ENCODE measurements around the gene TUBAL3.

The TUBAL3 gene

GRCh38 chr10:5364890-5365338 lies 39.7 kb downstream of the TUBAL3 start, which contains the start of gene UCN3:
TSS of gene UCN3 (plus strand) at chr10:5364966. CDS start at chr10:5373721, 8,755 bp downstream.
- Histone ChIP-seq H3K9ac (no peak within 1 kb of the TSS), H3K4me2 (ENCODE audit: low read length) (peak within 1 kb of the TSS; percentile 33), H2AFZ (no peak within 1 kb of the TSS), H3K27me3 (ENCODE audit: control insufficient read depth, insufficient read depth, low read length) (no peaks in the 10 kb centered on the region), H3K4me3 (ENCODE audit: low read depth, low read length) (no peak within 1 kb of the TSS), H3K79me2 (no peaks in the 10 kb centered on the region), H3K36me3 (ENCODE audit: control insufficient read depth, insufficient read depth, low read length) (no peaks in the 10 kb centered on the region), H3K4me1 (no peaks in the 10 kb centered on the region), H3K9me3 (ENCODE audit: control insufficient read depth, low read length) (no peaks in the 10 kb centered on the region), H3K27ac (no peak within 1 kb of the TSS)
- no peak for TF ChIP-seq CTCF (IDR thresholded peaks at IDR 0.05)

- TF ChIP-seq CTCF (IDR thresholded peaks at IDR 0.05) = no peak
- no peaks in the 10 kb centered on the region for H3K9me3 ChIP-seq (ENCODE audit: control insufficient read depth, low read length)
- H3K27me3 ChIP-seq (ENCODE audit: control insufficient read depth, insufficient read depth, low read length) = no peaks in the 10 kb centered on the region
- H3K4me3 ChIP-seq (ENCODE audit: low read depth, low read length) = no peak overlapping the region
- H3K9ac ChIP-seq = no peak overlapping the region
- no peaks in the 10 kb centered on the region for H3K36me3 ChIP-seq (ENCODE audit: control insufficient read depth, insufficient read depth, low read length)
- no peaks in the 10 kb centered on the region for H3K79me2 ChIP-seq
- peak overlapping the region; percentile 33 for H3K4me2 ChIP-seq (ENCODE audit: low read length)
- no peak overlapping the region for H2AFZ ChIP-seq
- H3K4me1 ChIP-seq = no peaks in the 10 kb centered on the region
- H3K27ac ChIP-seq = no peak overlapping the region
Observed at GRCh38 chr10:5364374-5364773, 40.3 kb downstream of the TUBAL3 start.

DNA sequence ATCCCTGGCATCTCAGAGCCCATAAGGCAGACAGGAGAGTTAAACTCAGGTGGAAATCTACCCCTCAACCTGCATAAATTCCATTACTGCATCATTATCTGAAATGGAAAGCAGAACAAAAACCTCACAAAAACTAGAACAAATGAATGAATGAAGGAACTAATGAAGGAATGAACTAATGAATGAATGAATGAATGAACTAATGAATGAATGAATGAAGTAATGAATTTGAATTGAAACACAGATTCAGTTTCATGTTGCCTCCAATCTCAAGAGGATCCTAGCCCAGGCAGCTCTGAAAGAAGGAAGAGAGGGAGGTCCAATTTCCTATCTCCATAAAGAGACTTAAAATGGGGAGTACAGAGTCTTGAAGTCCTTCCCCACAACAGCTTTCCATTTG lies 41.8 kb downstream of the TUBAL3 start:
- Histone ChIP-seq H3K27ac (no peak overlapping the region), H3K36me3 (ENCODE audit: control insufficient read depth, insufficient read depth, low read length) (no peaks in the 10 kb centered on the region), H3K4me1 (no peaks in the 10 kb centered on the region), H3K4me2 (ENCODE audit: low read length) (no peak overlapping the region), H3K9ac (no peak overlapping the region), H2AFZ (no peak overlapping the region), H3K9me3 (ENCODE audit: control insufficient read depth, low read length) (no peaks in the 10 kb centered on the region), H3K79me2 (no peaks in the 10 kb centered on the region), H3K27me3 (ENCODE audit: control insufficient read depth, insufficient read depth, low read length) (no peaks in the 10 kb centered on the region), H3K4me3 (ENCODE audit: low read depth, low read length) (no peak overlapping the region)
- no peak for TF ChIP-seq CTCF (IDR thresholded peaks at IDR 0.05)

DNA sequence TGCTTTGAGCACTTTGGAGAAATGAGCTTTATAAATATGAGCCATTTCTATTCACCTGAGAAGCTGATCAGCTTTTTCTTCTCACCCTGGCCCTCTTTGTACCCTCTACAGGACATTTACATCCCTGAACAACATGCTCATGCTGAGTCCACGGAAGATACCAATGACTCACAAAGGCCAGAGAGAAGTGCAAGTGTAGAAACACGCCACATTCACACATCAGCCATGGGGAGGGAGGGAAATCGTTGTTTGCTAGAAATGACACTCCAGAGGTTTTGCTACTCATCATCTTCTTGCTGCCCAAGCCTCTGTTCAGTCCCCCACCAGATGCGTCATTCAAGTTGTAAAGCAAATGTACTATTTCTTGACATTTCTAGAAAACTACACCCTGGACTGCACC lies 42.7 kb downstream of the TUBAL3 start:
- no peak overlapping the region for H3K9ac ChIP-seq
- no peak overlapping the region for H3K4me2 ChIP-seq (ENCODE audit: low read length)
- H3K27ac ChIP-seq = no peak overlapping the region
- no peaks in the 10 kb centered on the region for H3K27me3 ChIP-seq (ENCODE audit: control insufficient read depth, insufficient read depth, low read length)
- TF ChIP-seq CTCF (IDR thresholded peaks at IDR 0.05) = no peak
- H3K4me3 ChIP-seq (ENCODE audit: low read depth, low read length) = no peak overlapping the region
- no peaks in the 10 kb centered on the region for H3K4me1 ChIP-seq
- no peaks in the 10 kb centered on the region for H3K79me2 ChIP-seq
- H2AFZ ChIP-seq = no peak overlapping the region
- H3K9me3 ChIP-seq (ENCODE audit: control insufficient read depth, low read length) = no peaks in the 10 kb centered on the region
- H3K36me3 ChIP-seq (ENCODE audit: control insufficient read depth, insufficient read depth, low read length) = no peaks in the 10 kb centered on the region

GRCh38 chr10:5360318-5360915 lies 44.2 kb downstream of the TUBAL3 start:
- Histone ChIP-seq H3K4me1 (no peaks in the 10 kb centered on the region), H3K9me3 (ENCODE audit: control insufficient read depth, low read length) (no peaks in the 10 kb centered on the region), H2AFZ (no peak overlapping the region), H3K4me3 (ENCODE audit: low read depth, low read length) (no peak overlapping the region), H3K27ac (no peak overlapping the region), H3K36me3 (ENCODE audit: control insufficient read depth, insufficient read depth, low read length) (no peaks in the 10 kb centered on the region), H3K27me3 (ENCODE audit: control insufficient read depth, insufficient read depth, low read length) (no peaks in the 10 kb centered on the region), H3K9ac (no peak overlapping the region), H3K4me2 (ENCODE audit: low read length) (no peak overlapping the region), H3K79me2 (no peaks in the 10 kb centered on the region)
- no peak for TF ChIP-seq CTCF (IDR thresholded peaks at IDR 0.05)
